HFFc6 (cell line): ENCODE results near the gene ACP7. TPM values are rescaled to one million over a fixed set of nuclear protein-coding genes. Genes with fewer than 3 reads are reported as not detected.
A peak's percentile ranks its signal among the peaks of the same experiment; 100 is the strongest.

Experiments
- DNase-seq: peaks from one replicate; pipeline ENCODE4 v3.0.0-alpha.2; 2018
- H3K27ac Mint-ChIP-seq: 2 replicates; pipeline ENCODE4 v1.8.0; 2020; ENCODE audit warnings: mild to moderate bottlenecking, mixed read lengths
- H3K27me3 Mint-ChIP-seq: 2 replicates; pipeline ENCODE4 v1.8.0; 2021; ENCODE audit warnings: mild to moderate bottlenecking, moderate library complexity, mixed read lengths; ENCODE audit not compliant: insufficient read depth
- H3K36me3 Mint-ChIP-seq: 2 replicates; pipeline ENCODE4 v1.8.0; 2021; ENCODE audit warnings: low read depth, mixed read lengths
- H3K4me1 Mint-ChIP-seq: 2 replicates; pipeline ENCODE4 v1.8.0; 2020; ENCODE audit warnings: low read depth, mixed read lengths
- H3K4me3 Mint-ChIP-seq: 2 replicates; pipeline ENCODE4 v1.8.0; 2020; ENCODE audit warnings: mild to moderate bottlenecking, moderate library complexity, mixed read lengths
- H3K9me3 Mint-ChIP-seq: 2 replicates; pipeline ENCODE4 v1.8.0; 2020; ENCODE audit warnings: mild to moderate bottlenecking, mixed read lengths
- CTCF ChIP-seq: fragments of 200-600 bp; sonication (generic); IDR thresholded peaks from 2 replicates; pipeline ENCODE4 v1.5.0; 2021; ENCODE audit warnings: antibody characterized with exemption, mild to moderate bottlenecking
- total RNA-seq, 6 experiments: library from RNA; stranded (reverse); fragmentation: NEBNext Ultra II Directional; extraction: Animal tissue kit (Norgen Biotek cat#: 25700); gene quantifications; 2 replicates in 1 of 6; 3 replicates in 5 of 6; pipeline ENCODE4 v1.2.3, GENCODE V29; 2021

Gene ACP7
- total RNA-seq, 6 experiments from 2014 or later: not detected

GRCh38 chr19:39103151-39103550 is 19.0 kb downstream of the ACP7 start:
- H3K4me3 Mint-ChIP-seq: no peak overlapping the region
- H3K36me3 Mint-ChIP-seq: no peaks in the 10 kb centered on the region
- no peak for DNase-seq
- H3K27ac Mint-ChIP-seq: no peak overlapping the region
- H3K9me3 Mint-ChIP-seq: no peaks in the 10 kb centered on the region
- H3K27me3 Mint-ChIP-seq: peaks cover 16% of the 10 kb centered on the region
- H3K4me1 Mint-ChIP-seq: peaks cover 6% of the 10 kb centered on the region; the same call in 1 of the 2 replicates
- TF ChIP-seq CTCF: no peak

- no peak for DNase-seq
- TF ChIP-seq CTCF: no peak
Measured at GRCh38 chr19:39104186-39104596, 20.0 kb downstream of the ACP7 start.

GRCh38 chr19:39106194-39106593 is 22.0 kb downstream of the ACP7 start:
- TF ChIP-seq CTCF: no peak
- no peak for DNase-seq
- H3K4me3 Mint-ChIP-seq: no peak overlapping the region
- H3K27me3 Mint-ChIP-seq: peaks cover 10% of the 10 kb centered on the region; the same call in 1 of the 2 replicates
- H3K27ac Mint-ChIP-seq: no peak overlapping the region
- H3K4me1 Mint-ChIP-seq: peaks cover 6% of the 10 kb centered on the region; the same call in 1 of the 2 replicates
- H3K36me3 Mint-ChIP-seq: no peaks in the 10 kb centered on the region
- no peaks in the 10 kb centered on the region for H3K9me3 Mint-ChIP-seq

More at GRCh38 chr19:39104186-39104596, 20.0 kb downstream of the ACP7 start:
- H3K27ac Mint-ChIP-seq: no peak overlapping the region
- no peaks in the 10 kb centered on the region for H3K36me3 Mint-ChIP-seq
- peaks cover 12% of the 10 kb centered on the region; the same call in 1 of the 2 replicates for H3K27me3 Mint-ChIP-seq
- no peak overlapping the region for H3K4me3 Mint-ChIP-seq
- H3K9me3 Mint-ChIP-seq: no peaks in the 10 kb centered on the region
- peaks cover 6% of the 10 kb centered on the region; the same call in 1 of the 2 replicates for H3K4me1 Mint-ChIP-seq

GRCh38 chr19:39109641-39110040 is 25.5 kb downstream of the ACP7 start:
- DNase-seq: no peak
- Mint-ChIP-seq H3K9me3 (no peaks in the 10 kb centered on the region), H3K27ac (no peak overlapping the region), H3K27me3 (peaks cover 21% of the 10 kb centered on the region), H3K4me3 (no peak overlapping the region), H3K36me3 (no peaks in the 10 kb centered on the region), H3K4me1 (peaks cover 6% of the 10 kb centered on the region; the same call in 1 of the 2 replicates)
- TF ChIP-seq CTCF: no peak

GRCh38 chr19:39110263-39110967 is 26.2 kb downstream of the ACP7 start:
- Mint-ChIP-seq H3K4me3 (no peak overlapping the region), H3K9me3 (no peaks in the 10 kb centered on the region), H3K36me3 (no peaks in the 10 kb centered on the region), H3K27ac (no peak overlapping the region), H3K27me3 (peaks cover 21% of the 10 kb centered on the region), H3K4me1 (peaks cover 6% of the 10 kb centered on the region; the same call in 1 of the 2 replicates)
- no peak for DNase-seq
- peak; percentile 93 for TF ChIP-seq CTCF
